ENCODE results near the gene CENPV. TPM values are rescaled to one million over a fixed set of nuclear protein-coding genes. Genes with fewer than 3 reads are reported as not detected.

Gene CENPV
- total RNA-seq, 4 donors from 2014 or later: 0.70 to 3.7 (median 1.8) TPM

GRCh38 chr17:16306211-16306610, 47.1 kb downstream of the CENPV start:
- Histone ChIP-seq H3K9me3 (no peaks in the 10 kb centered on the region), H3K4me3 (no peak overlapping the region), H3K27ac (no peak overlapping the region), H3K4me1 (no peaks in the 10 kb centered on the region), H3K36me3 (peaks cover 24% of the 10 kb centered on the region), H3K27me3 (no peaks in the 10 kb centered on the region)
- 93% methylated on average over 8 of the region's 8 CpGs for WGBS
- TF ChIP-seq POLR2A (IDR thresholded peaks at IDR 0.05): no peak
- DNase-seq (ENCODE audit: low spot score in 2 of 2): no peak

GRCh38 chr17:16304830-16305229, 48.4 kb downstream of the CENPV start:
- no peak for TF ChIP-seq POLR2AphosphoS5 (IDR thresholded peaks at IDR 0.05)
- TF ChIP-seq EP300 (IDR thresholded peaks at IDR 0.05): no peak
- no peak for TF ChIP-seq POLR2A (IDR thresholded peaks at IDR 0.05)
- TF ChIP-seq CTCF (IDR thresholded peaks at IDR 0.05): no peak
- no peak for DNase-seq (ENCODE audit: low spot score in 2 of 2)
- no peaks in the 10 kb centered on the region for H3K4me1 ChIP-seq
- WGBS: 72% methylated on average over 3 of the region's 3 CpGs
- H3K36me3 ChIP-seq: peaks cover 33% of the 10 kb centered on the region
- no peaks in the 10 kb centered on the region for H3K27me3 ChIP-seq
- no peak overlapping the region for H3K4me3 ChIP-seq
- H3K27ac ChIP-seq: no peak overlapping the region
- H3K9me3 ChIP-seq: no peaks in the 10 kb centered on the region

- Histone ChIP-seq H3K36me3 (peaks cover 37% of the 10 kb centered on the region), H3K4me3 (no peak overlapping the region), H3K4me1 (no peaks in the 10 kb centered on the region), H3K27ac (no peak overlapping the region), H3K9me3 (no peaks in the 10 kb centered on the region), H3K27me3 (no peaks in the 10 kb centered on the region)
- 93% methylated on average over 4 of the region's 4 CpGs for WGBS
- TF ChIP-seq EP300 (IDR thresholded peaks at IDR 0.05) (no peak), POLR2AphosphoS5 (IDR thresholded peaks at IDR 0.05) (no peak), POLR2A (IDR thresholded peaks at IDR 0.05) (no peak), CTCF (IDR thresholded peaks at IDR 0.05) (no peak)
- no peak for DNase-seq (ENCODE audit: low spot score in 2 of 2)
Observed at GRCh38 chr17:16302856-16303255, 50.4 kb downstream of the CENPV start.

- no peaks in the 10 kb centered on the region for H3K9me3 ChIP-seq
- no peak overlapping the region for H3K27ac ChIP-seq
- TF ChIP-seq CTCF (IDR thresholded peaks at IDR 0.05): no peak
- no peak overlapping the region for H3K4me3 ChIP-seq
- H3K36me3 ChIP-seq: peaks cover 37% of the 10 kb centered on the region
- H3K27me3 ChIP-seq: no peaks in the 10 kb centered on the region
- H3K4me1 ChIP-seq: no peaks in the 10 kb centered on the region
- WGBS: 96% methylated on average over 13 of the region's 13 CpGs
- no peak for DNase-seq (ENCODE audit: low spot score in 2 of 2)
Observed at GRCh38 chr17:16301963-16302855, 51.1 kb downstream of the CENPV start.

- H3K36me3 ChIP-seq: peaks cover 31% of the 10 kb centered on the region
- H3K9me3 ChIP-seq: no peaks in the 10 kb centered on the region
- H3K27ac ChIP-seq: no peak overlapping the region
- WGBS: 98% methylated on average over 3 of the region's 3 CpGs
- no peak overlapping the region for H3K4me3 ChIP-seq
- H3K4me1 ChIP-seq: no peaks in the 10 kb centered on the region
- H3K27me3 ChIP-seq: no peaks in the 10 kb centered on the region
- TF ChIP-seq CTCF (IDR thresholded peaks at IDR 0.05) (no peak), EP300 (IDR thresholded peaks at IDR 0.05) (no peak), POLR2A (IDR thresholded peaks at IDR 0.05) (no peak), POLR2AphosphoS5 (IDR thresholded peaks at IDR 0.05) (no peak)
- no peak for DNase-seq (ENCODE audit: low spot score in 2 of 2)
Observed at GRCh38 chr17:16300554-16300953, 52.7 kb downstream of the CENPV start.
